GM19452 (cell line): ENCODE data around the gene NT5C3B.
"Not testable (repeated sequence)": the region's sequence is repeated elsewhere in the genome, so short reads cannot be mapped to it uniquely, and the experiment has no call there.

Source experiments
- ATAC-seq: cut with Tn5 transposase; IDR thresholded peaks from one replicate; pipeline ENCODE4 v1.9.1; 2021; ENCODE audit not compliant: unreplicated experiment

The NT5C3B gene

DNA sequence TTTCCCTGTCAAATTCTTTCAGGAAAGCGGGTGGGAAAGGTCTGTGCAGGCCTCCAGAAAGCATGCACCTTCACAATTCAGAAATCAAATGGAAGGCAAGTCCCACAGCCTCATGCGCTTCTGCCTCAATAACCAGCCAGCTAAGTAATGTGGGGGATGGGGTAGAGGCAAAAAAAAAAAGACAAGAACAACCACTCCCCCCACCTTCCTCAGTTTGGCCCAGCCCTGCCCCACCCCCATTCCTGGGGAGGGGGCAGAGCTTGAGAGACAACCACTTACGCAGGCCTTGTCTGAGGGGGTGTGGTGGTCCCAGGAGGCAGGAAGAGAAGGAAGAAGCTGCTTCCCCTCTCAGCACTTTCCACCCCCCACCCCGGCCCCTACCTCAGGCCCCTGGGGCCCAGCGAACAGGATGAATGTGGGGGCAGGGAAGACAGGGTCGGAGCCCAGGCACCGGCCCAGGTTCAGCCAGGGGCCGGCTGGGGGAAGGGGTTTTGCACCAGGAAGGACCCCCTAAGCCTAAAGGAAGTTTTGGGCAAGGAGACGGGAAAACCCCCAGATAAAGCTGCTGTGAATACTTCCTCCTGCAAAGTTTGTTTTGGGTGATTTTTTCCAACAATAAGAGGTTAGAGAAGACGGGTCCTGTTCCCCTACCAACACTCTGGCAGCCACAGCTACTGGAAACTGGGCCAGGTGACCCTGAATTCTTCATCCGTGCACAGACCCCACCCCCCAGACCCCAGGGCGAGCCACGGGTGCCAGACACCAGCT lies 50.8 kb downstream of the NT5C3B start:
- ATAC-seq: no peak

DNA sequence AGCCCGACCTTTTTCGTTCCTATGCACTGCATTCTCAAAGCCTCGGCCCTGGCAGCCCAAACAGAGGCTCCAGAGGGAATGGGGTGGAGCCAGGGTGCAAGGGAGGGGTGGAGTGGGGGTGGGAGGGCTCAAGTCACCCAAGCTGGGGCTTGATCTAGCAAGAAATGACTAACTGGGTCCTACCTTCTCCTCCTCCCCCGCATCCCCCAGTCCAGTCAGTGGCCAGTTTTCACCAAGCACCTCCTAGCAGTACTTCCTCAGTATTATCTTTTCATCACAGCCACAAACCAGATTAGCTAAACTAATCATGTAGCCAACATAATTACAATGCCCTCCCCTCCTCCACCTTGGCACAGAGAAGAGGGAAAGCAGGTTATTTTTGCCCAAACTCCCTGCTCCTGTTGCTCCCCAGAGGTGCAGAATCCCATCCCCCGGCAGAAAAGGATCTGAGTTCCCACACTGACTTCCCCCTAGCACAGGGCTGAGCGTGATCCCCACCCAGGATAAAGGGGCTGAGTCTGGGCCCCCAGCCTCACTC lies 51.8 kb downstream of the NT5C3B start:
- no peak for ATAC-seq

DNA sequence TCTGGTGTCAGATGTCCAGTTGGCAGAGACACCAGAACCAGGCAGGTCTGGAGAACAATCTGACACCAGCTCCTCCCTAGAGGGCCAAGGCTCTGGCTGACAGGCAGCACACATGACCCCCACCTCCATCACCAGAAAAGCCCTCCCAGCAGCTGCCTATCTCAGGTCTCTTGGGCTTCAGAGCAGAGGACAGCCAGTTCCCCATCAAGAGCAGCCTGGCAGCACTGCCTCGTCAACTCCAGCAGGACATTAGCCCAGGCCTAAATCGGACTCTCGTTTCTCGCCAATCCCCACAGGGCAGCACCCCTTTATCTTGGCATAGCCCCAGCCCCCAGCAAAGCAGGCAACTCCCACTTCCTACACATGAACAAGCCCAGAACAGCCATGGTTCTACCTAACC lies 53.9 kb downstream of the NT5C3B start:
- ATAC-seq: no peak

DNA sequence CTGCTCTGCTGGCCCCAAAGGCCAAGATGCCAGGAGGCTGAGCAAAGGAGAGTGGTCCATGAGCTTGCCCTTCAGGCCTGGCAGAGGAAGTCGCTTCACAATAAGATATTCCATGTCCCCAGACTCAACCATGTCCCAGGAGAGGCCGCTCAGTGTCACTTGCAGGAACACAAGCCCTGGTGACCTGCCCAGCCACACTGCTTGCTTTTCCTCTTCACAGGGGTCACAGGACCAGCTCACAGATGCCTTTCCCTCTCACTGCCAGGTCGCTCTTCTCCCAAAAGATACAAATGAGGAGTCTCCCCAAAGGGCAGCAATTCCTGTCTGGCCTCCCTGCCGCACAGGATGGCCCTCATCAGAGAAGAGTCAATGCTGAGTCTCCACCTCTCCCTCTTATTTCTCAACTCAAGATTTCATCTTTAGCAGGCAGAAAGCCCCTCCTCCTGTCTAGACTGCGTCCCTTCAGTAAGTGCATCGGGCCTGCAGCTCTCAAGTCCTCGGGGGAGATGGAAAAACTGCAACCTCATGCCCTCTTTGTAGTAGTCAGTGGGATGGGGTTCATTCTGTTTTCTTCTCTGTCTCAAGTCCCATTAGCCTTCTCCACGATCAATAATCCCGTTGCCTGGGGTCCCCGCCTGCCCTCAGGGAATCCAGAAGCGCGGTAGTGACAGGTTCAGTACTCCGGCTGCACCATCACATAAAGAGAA lies 54.5 kb downstream of the NT5C3B start:
- ATAC-seq: no peak

DNA sequence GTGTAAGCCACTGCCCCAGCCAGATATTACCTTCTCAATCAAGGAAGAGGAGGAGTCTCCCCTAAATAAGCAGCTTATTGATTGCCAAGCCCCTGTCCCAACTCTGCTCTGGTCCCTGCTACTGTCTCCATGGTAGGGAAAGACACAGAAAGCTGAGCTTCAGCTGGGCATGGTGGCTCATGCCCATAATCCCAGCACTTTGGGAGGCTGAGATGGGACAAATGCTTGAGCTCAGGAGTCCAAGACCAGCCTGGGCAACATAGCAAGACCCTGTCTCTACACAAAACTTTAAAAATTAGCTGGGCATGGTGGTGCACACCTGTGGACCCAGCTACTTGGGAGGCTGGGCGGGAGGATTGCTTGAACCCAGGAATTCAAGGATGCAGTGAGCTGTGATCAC lies 56.1 kb downstream of the NT5C3B start:
- no peak for ATAC-seq

DNA sequence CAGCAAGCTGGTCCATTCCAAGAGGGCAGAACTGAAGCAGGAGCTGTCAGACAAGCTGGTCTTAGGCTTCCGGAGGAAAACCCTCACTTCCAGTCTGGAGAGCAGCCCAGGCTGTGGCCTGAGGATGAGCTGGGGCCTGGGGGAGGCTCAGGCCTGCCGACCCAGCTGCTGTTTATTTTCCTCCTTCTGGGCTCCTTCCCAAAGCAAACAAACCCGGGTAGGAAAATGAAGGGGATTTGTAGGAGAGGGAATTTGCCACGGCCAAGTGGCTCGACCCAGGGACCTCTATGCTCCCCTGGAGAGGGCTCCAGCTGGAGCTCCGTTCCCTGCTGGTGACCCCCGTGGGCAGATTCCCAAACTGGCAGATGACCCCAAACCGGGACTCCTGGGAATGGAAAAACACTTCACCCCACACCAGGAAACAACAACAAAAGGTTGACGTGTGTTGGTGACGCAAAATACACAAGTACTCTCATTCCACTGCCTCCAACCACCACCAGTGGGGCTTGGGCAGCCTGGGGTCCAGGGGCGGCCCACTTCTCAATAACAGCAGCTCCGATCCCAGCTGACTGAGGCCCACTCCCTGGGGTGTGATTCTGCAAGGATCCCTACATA lies 58.4 kb downstream of the NT5C3B start:
- ATAC-seq: no peak

DNA sequence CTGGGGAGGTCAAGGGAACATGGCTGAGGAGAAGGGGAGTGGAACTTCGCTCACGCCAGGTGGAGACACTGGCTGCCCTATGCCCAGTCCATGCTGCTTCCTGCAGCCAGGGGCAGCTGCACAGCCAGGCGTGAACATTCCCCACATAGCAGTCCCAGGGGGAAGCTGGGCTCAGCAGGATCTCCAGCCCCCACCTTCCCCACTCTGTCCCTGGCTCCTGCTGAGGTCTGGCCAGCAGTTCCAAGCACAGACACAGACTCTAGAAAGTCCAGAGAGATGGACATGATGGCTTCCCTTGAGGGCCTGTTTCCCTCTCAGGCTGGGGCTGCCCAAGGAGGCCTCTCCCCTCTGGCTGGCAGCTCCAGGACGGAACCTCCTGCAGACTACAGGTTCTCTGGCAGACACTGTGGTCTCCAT lies 58.9 kb downstream of the NT5C3B start:
- no peak for ATAC-seq

DNA sequence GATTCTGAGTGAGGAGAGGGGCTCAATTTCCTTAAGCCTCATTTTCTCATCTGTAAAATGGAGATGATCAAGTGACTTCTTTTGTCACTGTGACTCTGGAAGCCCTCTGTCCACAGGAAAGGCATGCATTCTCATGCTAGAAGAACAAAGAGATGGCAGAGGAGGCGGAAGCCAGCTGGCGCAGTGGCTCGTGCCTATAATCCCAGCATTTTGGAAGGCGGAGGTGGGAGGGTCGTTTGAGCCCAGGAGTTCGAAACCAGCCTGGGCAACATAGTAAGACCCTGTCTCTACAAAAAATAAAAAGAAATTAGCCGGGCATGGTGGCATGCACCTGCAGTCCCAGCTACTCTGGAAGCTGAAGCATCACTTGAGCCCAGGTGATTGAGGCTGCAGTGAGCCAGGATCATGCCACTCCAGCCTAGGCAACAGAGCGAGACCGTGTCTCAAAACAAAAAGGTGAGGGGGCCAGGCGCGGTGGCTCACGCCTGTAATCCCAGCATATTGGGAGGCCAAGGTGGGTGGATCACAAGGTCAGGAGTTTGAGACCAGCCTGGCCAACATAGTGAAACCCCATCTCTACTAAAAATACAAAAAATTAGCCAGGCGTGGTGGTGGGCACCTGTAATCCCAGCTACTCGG lies 59.7 kb downstream of the NT5C3B start:
- ATAC-seq: not testable (repeated sequence)

DNA sequence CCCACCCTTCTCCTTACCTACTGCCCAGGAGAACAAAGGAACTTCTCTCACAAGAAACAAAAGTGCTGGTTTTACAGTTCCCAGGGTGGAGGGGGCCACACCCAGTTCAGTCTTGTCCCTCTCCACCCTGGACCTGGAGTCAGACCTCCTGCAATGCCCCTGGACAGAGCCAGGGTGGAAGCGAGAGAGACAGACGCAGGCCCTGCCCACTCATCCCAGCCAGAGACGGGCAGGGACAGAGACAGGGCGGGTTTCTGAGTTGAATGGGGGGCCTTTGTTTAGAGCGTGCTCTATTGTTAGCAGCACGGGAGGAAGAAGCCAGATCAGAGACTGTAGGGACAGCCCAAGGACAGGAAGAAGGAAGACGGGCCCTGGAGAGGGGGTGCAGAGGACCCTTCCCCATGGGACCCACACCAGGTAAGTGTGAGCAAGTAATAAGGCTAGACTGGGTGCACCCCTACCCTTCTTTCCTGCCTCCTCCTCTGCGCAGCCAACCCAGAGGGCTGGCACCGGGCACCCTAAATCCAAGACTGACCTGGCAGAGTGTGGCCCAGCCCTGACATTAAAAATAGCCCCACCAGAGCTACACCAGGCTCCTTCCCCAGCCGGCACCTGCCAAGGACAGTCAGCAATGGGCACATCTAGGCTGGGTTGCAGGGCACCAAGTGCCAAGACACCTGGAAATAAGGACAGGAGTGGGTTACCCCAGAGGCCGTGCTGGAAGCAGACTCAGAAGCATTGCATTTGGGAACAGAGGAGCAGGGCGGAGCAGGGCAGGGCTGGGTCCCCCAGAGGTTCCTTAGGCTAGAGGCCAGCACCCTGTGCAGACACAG lies 60.4 kb downstream of the NT5C3B start:
- no peak for ATAC-seq
